HEK293 (cell line): Measurements from ENCODE around the gene FAM120B.

Experiments used
- CTCF ChIP-seq: fragments of 450-650 bp; formaldehyde crosslinking; IDR thresholded peaks from 2 replicates; pipeline ENCODE4 v1.5.1; 2016; ENCODE audit warnings: missing biosample characterization, missing genetic modification characterization
- ZNF274 ChIP-seq, 2 experiments: fragments of 200-500 bp in 1 of 2; fragments of 450-650 bp in 1 of 2; sonication (Bioruptor generic) in 1 of 2; formaldehyde crosslinking in 1 of 2; IDR thresholded peaks; 2 replicates each; pipeline versions ENCODE4 v1.5.1 to v1.6.1; 2014 to 2016; ENCODE audit warnings: borderline replicate concordance in 1 of 2, inconsistent platforms in 1 of 2, low read length in 1 of 2, missing biosample characterization in 1 of 2, missing genetic modification characterization in 1 of 2

GRCh38 chr6:170450916-170451761 is 144.6 kb downstream of the FAM120B start:
- no peak for TF ChIP-seq CTCF (tag by site-specific recombination)
- no peak for TF ChIP-seq ZNF274 (IDR thresholded peaks at IDR 0.05; ENCODE audit: low read length)
- no peak for TF ChIP-seq ZNF274 (tag by site-specific recombination; IDR thresholded peaks at IDR 0.05; ENCODE audit: borderline replicate concordance)
